ENCODE measurements around the gene SEC63. TPM values are rescaled to one million over a fixed set of nuclear protein-coding genes. Genes with fewer than 3 reads are reported as not detected.
"Not testable (repeated sequence)": the region's sequence is repeated elsewhere in the genome, so short reads cannot be mapped to it uniquely, and the experiment has no call there.

The SEC63 gene
- polyA plus RNA-seq, 4 donors, result 83.6 to 122 (median 101) TPM

DNA sequence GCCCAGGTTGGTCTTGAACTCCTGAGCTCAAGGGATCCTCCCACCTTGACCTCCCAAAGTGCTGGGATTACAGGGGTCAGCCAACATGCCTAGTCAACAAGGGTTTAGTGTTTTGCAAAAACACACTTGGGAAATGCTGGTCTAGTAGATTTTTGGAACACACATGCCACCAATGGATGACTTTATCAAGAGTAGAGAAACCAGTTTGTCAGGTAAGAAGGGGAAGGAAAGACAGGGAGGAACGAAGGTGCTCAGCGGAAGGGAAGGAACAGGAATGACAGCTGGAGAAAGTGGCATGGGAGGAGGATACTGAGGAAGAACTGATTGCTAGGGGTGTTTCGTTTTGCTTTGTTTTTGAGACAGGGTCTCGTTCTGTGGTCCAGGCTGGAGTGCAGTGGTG is 15.6 kb upstream of the SEC63 start:
- DNase-seq (ENCODE audit: low read depth in 4 of 4, low spot score in 2 of 4), result no peak

DNA sequence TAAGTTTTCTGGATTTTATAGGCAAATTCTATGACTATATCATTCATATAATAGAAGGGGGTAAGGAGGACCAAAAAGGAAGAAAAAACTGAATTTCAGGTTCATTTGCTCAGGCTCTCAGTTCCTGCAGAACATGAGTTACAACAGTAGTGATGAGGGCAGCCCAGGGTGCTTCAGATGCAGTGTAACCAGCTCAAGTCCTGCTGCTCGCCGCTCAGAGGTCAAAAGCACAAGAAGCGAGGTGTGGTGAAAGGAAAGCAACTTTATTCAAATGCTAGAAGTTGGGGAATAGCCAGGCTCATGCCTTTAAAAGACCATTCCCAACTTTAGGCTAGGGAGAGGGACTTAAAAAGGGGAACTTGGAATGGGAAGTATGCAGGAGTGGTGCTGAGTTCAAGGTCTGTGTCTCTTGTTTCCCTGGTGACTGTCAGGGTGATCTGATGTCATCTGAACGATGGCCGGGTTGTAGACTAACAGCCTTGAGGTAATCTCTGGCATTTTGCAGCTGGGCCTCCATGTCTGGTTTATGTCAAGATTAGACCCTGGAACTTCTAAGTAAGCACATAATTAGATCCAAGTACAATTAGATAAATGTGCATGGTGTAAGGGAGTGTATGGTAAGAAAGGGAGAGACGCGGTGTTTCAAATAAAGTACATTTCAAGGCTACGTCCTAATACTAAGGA is 14.5 kb upstream of the SEC63 start:
- no peak for DNase-seq (ENCODE audit: low read depth in 4 of 4, low spot score in 2 of 4)

DNA sequence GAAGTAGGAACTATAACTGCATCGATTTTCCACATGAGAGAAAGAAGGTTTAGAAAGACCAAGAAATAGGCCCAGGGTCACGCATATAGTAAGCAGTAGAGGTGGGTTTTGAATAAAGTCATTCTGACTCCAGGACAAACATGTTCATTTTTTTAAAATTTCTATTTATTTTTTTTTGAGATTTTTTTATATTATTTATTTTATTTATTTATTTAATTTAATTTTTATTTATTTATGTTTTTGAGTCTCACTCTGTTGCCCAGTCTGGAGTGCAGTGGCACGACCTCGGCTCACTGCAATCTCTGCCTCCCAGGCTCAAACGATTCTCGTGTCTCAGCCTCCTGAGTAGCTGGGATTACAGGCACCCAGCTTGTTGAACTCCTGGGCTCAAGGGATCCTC is 13.2 kb upstream of the SEC63 start:
- DNase-seq (ENCODE audit: low read depth in 4 of 4, low spot score in 2 of 4), result no peak

DNA sequence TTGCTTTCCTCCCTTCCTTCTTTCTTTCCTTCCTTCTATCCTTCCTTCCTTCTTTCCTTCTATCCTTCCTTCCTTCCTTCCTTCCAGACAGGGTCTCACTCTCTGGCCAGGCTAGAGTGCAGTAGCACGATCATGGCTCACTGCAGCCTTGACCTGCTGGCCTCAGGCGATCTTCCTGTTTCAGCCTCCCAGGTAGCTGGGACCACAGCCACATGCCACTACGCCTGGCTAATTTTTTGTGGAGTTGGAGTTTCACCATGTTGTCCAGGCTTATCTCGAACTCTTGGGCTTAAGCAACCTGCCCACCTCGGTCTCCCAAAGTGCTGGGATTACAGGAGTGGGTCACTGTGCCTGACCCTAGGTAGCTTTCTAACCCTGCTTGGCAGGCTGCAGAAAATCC is 12.2 kb upstream of the SEC63 start:
- DNase-seq (ENCODE audit: low read depth in 4 of 4, low spot score in 2 of 4), result no peak

DNA sequence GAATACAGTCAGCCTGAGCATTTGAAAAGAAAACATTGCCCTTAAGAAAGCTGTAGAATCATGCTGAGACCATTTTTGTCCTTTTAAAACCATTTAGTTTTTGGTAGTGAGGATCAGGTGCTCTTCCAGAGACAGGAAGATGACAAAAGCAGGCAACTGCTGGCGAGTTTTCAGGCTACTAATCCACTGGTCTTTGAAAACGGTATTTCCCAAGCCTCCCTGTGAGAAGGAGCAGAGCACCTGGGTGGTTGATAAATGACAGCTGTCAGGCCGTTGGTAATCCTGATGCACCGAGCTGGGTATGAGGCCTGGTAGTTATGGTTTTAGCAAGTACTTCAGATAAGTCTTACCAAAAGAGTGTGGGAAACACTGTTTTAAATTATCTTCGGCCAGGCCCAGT is 10.1 kb upstream of the SEC63 start:
- no peak for DNase-seq (ENCODE audit: low read depth in 4 of 4, low spot score in 2 of 4)

DNA sequence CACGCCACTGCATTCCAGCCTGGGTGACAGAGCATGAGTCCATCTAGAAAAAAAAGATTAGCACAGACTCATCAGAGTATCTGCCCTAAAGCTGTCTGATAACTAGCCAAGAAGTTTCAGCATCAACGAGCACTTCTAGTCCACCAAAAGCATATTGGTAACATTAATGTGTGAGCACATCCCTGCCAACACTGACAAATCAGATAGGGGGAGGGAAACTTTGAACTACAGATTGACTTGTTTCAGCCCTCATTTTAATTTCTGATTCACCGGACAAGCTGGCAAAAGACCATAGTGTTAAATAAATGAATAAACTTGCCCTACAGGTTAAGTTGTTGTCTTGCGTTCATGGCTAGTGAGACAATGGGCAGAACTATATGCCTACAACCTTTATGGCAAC is 7.7 kb upstream of the SEC63 start:
- no peak for DNase-seq (ENCODE audit: low read depth in 4 of 4, low spot score in 2 of 4)

DNA sequence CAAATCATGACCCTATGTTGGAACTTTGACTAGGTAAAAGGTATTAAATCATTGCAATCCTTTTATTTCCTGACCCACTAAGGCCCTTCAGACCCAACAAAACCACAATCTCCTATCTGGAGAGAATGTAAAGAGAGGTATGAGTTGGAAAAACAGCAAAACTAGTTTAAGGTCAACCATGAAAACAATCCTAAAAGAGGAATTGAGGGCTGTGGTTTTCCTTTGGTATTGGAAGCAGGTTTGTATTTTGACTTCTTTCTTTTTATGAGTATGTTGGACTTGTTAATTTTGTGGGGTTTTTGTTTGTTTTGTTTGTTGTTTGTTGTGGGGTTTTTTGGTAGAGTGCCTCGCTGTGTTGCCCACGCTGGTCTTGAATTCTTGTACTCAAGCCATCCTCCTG is 4.7 kb upstream of the SEC63 start:
- DNase-seq (ENCODE audit: low read depth in 4 of 4, low spot score in 2 of 4), result no peak

DNA sequence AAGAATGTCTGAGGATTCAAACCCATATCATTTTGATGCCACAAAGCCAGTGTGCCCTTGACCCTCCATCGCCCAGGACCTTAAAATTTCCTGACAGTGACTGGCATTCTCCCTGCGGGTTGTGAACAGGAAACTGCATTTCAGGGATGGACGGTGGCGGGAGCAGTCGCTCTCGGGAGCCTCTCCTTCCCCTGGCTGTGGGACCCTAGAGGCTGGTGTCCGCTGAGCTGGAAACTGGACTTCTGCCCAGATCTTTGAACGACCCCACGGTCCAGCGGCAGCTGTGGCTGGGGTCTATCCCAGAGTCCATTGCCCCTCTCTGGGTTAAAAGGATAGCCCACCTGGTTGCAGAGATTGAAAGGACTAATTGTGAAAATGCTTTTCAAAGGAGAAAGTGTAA is 1.4 kb upstream of the SEC63 start:
- DNase-seq (ENCODE audit: low read depth in 4 of 4, low spot score in 2 of 4), result no peak

DNA sequence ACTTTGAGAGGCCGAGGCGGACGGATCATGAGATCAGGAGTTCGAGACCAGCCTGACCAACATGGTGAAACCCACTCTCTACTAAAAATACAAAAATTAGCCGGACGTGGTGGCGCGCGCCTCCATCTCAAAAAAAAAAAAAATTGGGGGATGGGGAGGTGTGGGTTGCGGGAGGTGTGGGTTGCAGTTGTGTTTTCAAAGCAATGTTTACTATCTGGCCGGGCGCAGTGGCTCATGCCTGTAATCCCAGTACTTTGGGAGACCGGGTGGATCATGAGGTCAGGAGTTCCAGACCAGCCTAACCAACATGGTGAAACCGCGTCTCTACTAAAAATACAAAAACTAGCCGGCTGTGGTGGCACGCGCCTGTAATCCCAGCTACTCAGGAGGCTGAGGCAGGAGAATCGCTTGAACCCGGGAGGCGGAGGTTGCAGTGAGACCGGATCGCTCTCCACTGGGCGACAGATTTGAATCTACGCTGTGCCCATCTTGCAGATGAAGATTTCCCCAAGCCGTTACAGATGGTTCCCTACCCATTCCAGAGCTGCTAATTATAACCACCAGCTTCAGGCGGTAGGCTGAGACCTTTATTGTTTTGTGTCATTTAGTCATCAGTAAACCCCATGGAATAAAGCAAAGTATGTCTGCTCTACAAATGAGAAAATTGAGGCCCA is 818 bp upstream of the SEC63 start:
- not testable (repeated sequence) for DNase-seq (ENCODE audit: low read depth in 4 of 4, low spot score in 2 of 4)

DNA sequence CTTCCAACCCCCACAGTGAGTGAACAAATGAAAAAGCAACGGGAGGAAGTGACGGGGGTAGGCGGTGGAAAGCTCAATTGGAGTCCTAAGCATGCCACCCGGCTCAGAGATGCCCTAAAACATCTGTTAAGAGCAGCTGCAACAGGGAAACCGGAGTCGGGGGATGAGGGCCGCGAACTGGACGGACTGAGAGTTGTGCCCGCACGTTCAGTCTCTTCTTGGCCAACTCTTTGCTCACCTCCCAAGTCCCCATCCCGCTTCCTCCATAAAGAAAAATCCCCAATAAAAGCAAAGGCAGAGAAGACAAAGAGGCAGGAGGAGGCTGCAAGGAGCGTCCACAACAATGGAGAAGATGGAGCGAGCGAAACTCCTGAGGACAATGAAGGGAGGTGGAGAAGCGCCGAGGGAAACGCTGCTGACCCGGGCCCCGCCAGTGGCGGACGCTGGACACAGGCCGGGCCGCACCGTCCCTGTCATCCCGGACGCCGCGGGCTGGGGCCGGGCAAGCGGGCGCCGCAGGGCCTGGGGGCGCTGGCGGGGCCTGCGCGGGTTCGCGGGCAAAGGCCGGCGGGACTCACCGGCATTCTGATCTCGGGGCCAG is 600 bp downstream of the SEC63 start:
- DNase-seq (ENCODE audit: low read depth in 4 of 4, low spot score in 2 of 4), result peak; percentile 47 to 62 (median 53)

DNA sequence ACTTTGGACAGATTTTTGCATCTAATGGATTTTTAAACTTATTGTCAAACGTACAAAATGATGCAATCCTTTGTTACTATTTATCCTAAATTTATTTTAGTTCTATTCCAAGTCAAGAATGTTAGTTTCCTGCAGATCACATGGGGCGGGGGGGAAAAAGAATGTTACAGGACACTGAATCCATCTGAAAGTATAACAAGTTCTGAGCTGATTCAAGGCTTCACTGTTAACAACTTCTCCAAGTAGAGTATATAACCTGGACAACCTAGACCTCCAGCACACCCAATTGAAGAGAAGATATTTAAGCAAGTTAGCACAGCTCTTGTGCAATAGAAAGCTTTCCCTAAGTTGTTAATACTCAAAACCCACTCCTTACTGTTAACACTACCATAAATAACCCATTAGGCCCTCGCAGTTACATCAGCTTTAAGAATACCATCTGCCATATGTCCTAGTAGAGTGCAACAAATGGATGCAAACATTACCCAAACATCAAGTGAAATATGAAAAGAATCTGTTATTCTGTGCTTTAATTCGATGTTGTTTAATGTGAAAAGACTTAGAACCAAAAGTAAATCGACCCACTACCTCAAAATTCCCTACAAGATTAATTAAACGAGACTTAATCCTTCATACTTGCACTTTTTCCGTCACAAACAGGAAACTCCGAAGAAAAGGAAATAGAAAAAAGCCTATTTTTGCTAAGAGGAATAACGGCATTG is 1.3 kb downstream of the SEC63 start:
- peak; percentile 25 to 59 (median 31) for DNase-seq (ENCODE audit: low read depth in 4 of 4, low spot score in 2 of 4)

DNA sequence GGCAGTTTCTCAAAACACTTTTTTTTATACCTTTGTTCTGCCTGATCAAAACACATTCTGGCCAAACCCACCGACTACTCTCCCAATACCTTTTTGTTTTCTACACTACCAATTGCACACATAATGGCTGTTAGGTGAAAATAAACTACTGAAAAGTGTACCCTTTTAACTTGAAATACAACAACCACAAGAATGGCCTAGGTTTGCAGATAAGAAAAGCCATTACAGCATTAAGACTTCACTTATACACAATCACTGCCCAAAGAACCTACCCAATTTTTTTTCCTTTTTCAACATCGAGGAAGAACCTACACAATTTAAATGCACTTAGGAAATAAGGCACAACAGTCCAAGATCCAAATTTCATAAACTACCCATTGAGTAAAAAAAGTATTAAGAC is 1.8 kb downstream of the SEC63 start:
- no peak for DNase-seq (ENCODE audit: low read depth in 4 of 4, low spot score in 2 of 4)

DNA sequence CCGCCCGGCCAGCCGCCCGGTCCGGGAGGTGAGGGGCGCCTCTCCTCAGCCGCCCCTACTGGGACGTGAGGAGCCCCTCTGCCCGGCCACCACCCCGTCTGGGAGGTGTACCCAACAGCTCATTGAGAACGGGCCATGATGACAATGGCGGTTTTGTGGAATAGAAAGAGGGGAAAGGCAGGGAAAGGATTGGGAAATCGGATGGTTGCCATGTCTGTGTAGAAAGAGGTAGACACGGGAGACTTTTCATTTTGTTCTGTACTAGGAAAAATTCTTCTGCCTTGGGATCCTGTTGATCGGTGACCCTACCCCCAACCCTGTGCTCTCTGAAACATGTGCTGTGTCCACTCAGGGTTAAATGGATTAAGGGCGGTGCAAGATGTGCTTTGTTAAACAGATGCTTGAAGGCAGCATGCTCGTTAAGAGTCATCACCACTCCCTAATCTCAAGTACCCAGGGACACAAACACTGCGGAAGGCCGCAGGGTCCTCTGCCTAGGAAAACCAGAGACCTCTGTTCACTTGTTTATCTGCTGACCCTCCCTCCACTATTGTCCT is 4.1 kb downstream of the SEC63 start:
- not testable (repeated sequence) for DNase-seq (ENCODE audit: low read depth in 4 of 4, low spot score in 2 of 4)

DNA sequence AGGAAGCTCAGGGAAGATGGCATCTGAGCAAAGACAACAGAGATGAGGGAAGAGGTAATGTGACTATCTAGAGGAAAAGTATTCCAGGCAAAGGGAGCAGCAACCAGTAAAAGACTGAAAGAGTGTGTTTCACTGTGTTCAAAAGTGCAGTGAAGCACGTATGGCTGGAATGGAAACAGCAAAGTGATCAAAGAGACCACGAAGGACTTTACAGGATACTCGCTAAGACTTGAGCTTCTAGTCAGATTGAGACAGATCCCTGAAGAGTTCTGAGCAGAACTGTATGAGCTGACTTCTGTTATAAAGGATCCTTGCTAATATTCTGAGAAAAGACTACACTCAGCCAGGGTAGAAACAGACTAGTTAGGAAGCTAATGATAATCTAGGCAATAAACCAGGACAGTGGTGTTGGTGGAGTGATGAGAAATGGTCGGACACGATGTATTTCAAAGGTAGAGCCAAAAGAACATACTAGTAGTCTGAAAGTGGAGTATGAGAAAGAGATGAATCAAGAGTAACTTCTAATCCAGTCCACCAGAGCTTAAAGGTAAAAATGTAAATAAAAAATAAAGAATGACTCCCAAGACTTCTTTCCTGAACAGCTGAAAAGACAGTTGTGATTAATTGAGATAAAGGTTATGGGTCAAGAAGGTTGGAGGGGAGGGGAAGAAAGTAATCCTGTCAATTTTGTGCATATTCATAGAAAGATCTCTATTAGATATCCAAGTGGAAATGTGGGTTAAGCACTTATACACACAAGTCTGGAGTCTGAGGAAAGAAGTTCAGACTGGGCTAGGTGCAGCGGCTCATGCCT is 14.2 kb downstream of the SEC63 start:
- no peak for DNase-seq (ENCODE audit: low read depth in 4 of 4, low spot score in 2 of 4)

DNA sequence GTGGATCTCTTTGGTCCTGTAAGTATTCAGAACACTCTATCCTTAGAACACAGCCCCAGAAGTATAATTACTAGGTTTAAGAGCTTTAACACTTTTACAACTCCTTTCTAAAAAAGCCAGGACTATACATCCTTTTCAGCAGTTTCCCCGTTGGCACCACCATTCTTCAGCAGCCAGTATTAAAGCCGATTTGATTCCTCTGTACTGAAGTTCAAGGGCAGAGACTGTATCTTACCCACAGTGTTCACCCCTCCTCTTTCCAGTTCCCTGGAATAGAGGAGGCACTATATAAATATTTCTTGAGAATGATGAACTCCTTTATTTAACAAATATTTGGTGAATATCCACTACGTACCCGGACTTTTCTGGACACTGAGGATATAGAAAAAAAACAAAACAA is 15.9 kb downstream of the SEC63 start:
- no peak for DNase-seq (ENCODE audit: low read depth in 4 of 4, low spot score in 2 of 4)

DNA sequence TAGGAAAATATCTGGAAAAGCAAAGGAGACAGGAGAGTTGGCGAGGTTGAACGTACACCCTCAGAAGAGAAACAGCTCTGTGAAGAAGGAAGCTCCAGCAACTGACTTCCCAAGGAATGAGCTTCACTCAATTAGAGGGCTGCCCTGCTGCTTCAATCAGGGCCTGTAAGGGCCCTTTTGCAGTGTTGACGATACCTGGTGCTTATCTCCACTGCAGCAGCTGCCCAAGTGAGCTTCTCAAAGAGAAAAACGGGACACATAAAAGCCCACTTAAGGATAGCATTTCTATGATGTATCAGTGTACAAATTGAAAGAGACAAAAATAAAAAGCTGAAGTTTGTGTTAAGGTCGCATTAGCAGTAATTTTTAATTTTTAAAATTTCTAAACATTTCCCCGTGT is 16.4 kb downstream of the SEC63 start:
- no peak for DNase-seq (ENCODE audit: low read depth in 4 of 4, low spot score in 2 of 4)

DNA sequence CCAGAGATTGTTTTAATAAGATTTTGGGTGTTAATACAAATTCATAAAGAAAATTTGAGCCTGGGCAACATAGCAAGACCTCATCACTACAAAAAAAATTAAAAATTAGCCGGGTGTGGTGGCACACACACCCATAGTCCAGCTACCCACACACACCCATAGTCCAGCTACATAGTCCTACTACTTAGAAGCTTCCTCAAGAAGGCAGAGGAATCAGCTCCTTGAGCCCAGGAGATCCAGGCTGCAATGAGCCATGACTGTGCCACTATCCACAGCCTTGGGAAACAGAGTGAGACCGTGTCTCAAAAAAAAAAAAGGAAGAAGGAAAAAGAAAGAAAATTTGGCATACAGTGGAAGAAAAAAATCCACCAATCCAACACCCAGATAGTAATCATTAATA is 16.8 kb downstream of the SEC63 start:
- DNase-seq (ENCODE audit: low read depth in 4 of 4, low spot score in 2 of 4), result no peak

DNA sequence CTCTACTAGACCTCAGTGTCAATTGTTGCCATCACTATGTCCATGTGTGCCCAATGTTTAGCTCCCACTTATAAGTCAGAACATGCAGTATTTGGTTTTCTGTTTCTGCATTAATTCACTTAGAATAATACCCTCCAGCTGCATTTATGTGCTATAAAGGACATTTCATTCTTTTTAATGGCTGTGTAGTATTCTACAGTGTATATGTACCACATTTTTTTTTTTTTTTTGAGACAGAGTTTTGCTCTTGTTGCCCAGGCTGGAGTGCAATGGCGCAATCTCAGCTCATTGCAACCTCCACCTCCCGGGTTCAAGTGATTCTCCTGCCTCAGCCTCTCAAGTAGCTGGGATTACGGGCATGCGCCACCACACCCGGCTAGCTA is 21.1 kb downstream of the SEC63 start:
- DNase-seq (ENCODE audit: low read depth in 4 of 4, low spot score in 2 of 4), result not testable (repeated sequence)

DNA sequence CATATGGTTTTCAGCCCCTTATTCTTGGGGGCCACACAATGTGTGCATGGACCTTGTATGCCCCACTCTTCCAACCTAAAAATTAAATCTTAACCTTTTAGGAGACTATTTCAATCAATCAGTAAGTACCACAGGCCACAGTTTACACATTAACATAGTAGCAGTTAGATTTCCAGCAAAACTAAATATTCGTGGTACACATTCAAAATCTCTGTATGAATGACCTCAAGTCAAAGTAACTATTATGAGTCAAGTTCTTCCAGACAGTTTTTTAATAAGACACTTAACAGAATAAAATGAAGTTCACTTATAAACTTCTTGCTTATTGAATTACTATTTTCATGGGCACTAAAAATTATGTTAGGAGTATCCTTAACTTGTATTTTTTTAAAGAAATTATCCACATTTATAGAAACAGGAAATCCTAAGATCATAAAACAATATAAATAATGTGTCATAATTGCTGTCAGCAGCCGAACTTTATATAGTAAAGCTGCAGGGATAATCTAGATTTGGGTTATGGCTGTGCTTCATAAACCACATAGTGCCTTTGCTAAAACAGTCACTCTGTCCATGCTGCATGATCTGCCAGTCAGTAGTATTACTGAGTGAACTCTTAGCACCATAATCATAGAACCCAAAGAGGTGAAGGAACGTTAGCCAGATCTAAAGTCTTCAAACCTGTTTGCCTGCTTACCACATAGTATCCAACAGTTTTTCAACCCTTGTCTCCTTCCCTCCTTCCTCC is 21.7 kb downstream of the SEC63 start:
- DNase-seq (ENCODE audit: low read depth in 4 of 4, low spot score in 2 of 4), result no peak

DNA sequence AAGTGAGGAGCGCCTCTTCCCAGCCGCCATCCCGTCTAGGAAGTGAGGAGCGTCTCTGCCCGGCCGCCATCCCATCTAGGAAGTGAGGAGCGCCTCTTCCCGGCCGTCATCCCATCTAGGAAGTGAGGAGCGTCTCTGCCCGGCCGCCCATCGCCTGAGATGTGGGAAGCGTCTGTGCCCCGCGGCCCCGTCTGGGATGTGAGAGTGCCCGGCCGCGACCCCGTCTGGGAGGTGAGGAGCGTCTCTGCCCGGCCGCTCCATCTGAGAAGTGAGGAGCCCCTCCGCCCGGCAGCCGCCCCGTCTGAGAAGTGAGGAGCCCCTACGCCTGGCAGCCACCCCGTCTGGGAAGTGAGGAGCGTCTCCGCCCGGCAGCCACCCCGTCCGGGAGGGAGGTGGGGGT is 23.8 kb downstream of the SEC63 start:
- not testable (repeated sequence) for DNase-seq (ENCODE audit: low read depth in 4 of 4, low spot score in 2 of 4)

Measured in left renal cortex interstitium (tissue), 4 donors.